Keratinocyte (primary cell): ENCODE results near the gene COL1A2. TPM values are rescaled to one million over a fixed set of nuclear protein-coding genes. Genes with fewer than 3 reads are reported as not detected.

Experiments
- DNase-seq: peaks from one replicate; pipeline ENCODE4 v3.0.0-alpha.2; 2011; ENCODE audit warnings: low read depth, missing footprints, low spot score
- FAIRE-seq: peaks from 2 replicates; lab custom pipeline; 2011; peaks lifted over from hg19 to GRCh38; lab: Jason Lieb, UNC
- H2AFZ ChIP-seq: 2 replicates; pipeline ENCODE4 v1.6.0; 2012; ENCODE audit warnings: low read length, control low read depth, inconsistent platforms; ENCODE audit not compliant: control insufficient read depth
- H3K27ac ChIP-seq: 2 replicates; pipeline ENCODE4 v1.5.1; 2011; ENCODE audit warnings: low read length; ENCODE audit not compliant: control insufficient read depth, insufficient read depth
- H3K27me3 ChIP-seq: 3 replicates; pipeline ENCODE4 v1.6.0; 2011; ENCODE audit warnings: low read length; ENCODE audit not compliant: control insufficient read depth, insufficient read depth; ENCODE audit errors: extremely low read depth
- H3K36me3 ChIP-seq, 2 experiments: 2 replicates in 1 of 2; 3 replicates in 1 of 2; pipeline ENCODE4 v1.5.1; 2011; ENCODE audit warnings: low read length in 2 of 2, mild to moderate bottlenecking in 1 of 2; ENCODE audit not compliant: control insufficient read depth in 2 of 2, insufficient read depth in 2 of 2; ENCODE audit errors: extremely low read depth in 1 of 2
- H3K4me1 ChIP-seq: 3 replicates; pipeline ENCODE4 v1.5.1; 2011; ENCODE audit warnings: low read length; ENCODE audit not compliant: control insufficient read depth, insufficient read depth; ENCODE audit errors: extremely low read depth
- H3K4me2 ChIP-seq: 3 replicates; pipeline ENCODE4 v1.6.0; 2011; ENCODE audit warnings: low read depth, low read length; ENCODE audit not compliant: control insufficient read depth, insufficient read depth; ENCODE audit errors: extremely low read depth
- H3K4me3 ChIP-seq, 3 experiments: fragments of 200-600 bp in 1 of 3; sonication (generic) in 1 of 3; 2 replicates in 2 of 3; 3 replicates in 1 of 3; pipeline ENCODE4 v1.5.1; 2011 to 2016; ENCODE audit warnings: low read length in 3 of 3, mild to moderate bottlenecking in 3 of 3, control low read depth in 2 of 3, inconsistent platforms in 1 of 3, low read depth in 1 of 3, mixed read lengths in 1 of 3, mixed run types in 1 of 3, moderate library complexity in 1 of 3; ENCODE audit not compliant: control insufficient read depth in 2 of 3, insufficient read depth in 2 of 3; ENCODE audit errors: extremely low read depth in 1 of 3
- H3K79me2 ChIP-seq: 2 replicates; pipeline ENCODE4 v1.6.0; 2012; ENCODE audit warnings: low read length; ENCODE audit not compliant: control insufficient read depth, insufficient read depth
- H3K9ac ChIP-seq: 3 replicates; pipeline ENCODE4 v1.6.0; 2011; ENCODE audit warnings: low read length; ENCODE audit not compliant: control insufficient read depth, insufficient read depth; ENCODE audit errors: extremely low read depth
- H3K9me1 ChIP-seq: 3 replicates; pipeline ENCODE4 v1.6.0; 2011; ENCODE audit warnings: low read length; ENCODE audit not compliant: control insufficient read depth, insufficient read depth; ENCODE audit errors: extremely low read depth
- H3K9me3 ChIP-seq: 2 replicates; pipeline ENCODE4 v1.5.1; 2012; ENCODE audit warnings: low read depth, low read length; ENCODE audit not compliant: control insufficient read depth
- H4K20me1 ChIP-seq: 3 replicates; pipeline ENCODE4 v1.6.0; 2011; ENCODE audit warnings: low read length; ENCODE audit not compliant: control insufficient read depth, insufficient read depth; ENCODE audit errors: extremely low read depth
- CTCF ChIP-seq, 3 experiments: IDR thresholded peaks in 1 of 3; conservative IDR thresholded peaks in 1 of 3; optimal IDR thresholded peaks in 1 of 3; 2 replicates in 2 of 3; 3 replicates in 1 of 3; pipeline versions ENCODE3 to v1.5.1; 2011; ENCODE audit warnings: low read length in 3 of 3, mild to moderate bottlenecking in 3 of 3, moderate library complexity in 2 of 3, control low read depth in 1 of 3, inconsistent platforms in 1 of 3; ENCODE audit not compliant: insufficient read depth in 2 of 3; ENCODE audit errors: extremely low read depth in 1 of 3
- EZH2 ChIP-seq: IDR thresholded peaks from one replicate; pipeline ENCODE4 v1.6.1; 2012; ENCODE audit warnings: inconsistent platforms, mild to moderate bottlenecking, low read length, moderate library complexity
- dilution Hi-C: fragments of 300-500 bp; cut with MboI; formaldehyde crosslinking; loops from one replicate; pipeline ENCODE4 v1.7.0; 2020; ENCODE audit warnings: low sequenced_read_pairs; ENCODE audit not compliant: extremely low pct_ligation_motif_present
- polyA plus RNA-seq, 5 experiments: library from polyadenylated mRNA; depleted of rRNA in 3 of 5; stranded (reverse) in 3 of 5; stranded (forward) in 1 of 5; unstranded in 1 of 5; fragments of >200 nt; gene quantifications; 1 replicate in 1 of 5; 2 replicates in 3 of 5; 3 replicates in 1 of 5; pipeline versions ENCODE4 v1.2.1 to v1.2.3, GENCODE V29; 2011 to 2012; ENCODE audit warnings: missing spikeins in 2 of 5, low read depth in 1 of 5, low replicate concordance in 1 of 5

The COL1A2 gene
- polyA plus RNA-seq, 1 donor (not counting 4 experiments of a cell fraction or from before 2014, with no cell fraction given): 0.13 TPM

DNA sequence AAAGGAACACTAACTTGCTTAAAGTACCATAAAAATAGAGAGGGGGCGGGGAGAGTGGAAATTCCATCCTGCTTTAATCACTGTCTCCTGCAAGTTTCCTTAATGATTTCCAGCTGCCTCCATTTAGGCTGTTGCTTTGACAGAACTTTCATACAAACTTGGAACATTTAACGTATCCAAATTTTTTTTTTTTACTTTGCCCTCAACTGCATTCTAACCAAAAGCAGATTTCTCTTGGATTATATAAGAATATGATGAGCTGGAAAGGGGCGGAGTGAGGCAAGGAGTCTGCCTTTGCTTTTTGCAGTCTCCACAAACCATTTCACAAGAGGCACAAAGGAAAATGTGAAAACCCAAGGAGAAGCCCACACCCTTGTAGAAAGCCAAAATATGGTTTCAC is 46.6 kb upstream of the COL1A2 start:
- Histone ChIP-seq H3K36me3 (no peaks in the 10 kb centered on the region), H3K9ac (no peak overlapping the region), H3K9me3 (no peaks in the 10 kb centered on the region), H3K4me3 (no peak overlapping the region), H3K27me3 (no peaks in the 10 kb centered on the region), H3K27ac (no peak overlapping the region), H3K4me1 (peaks cover 7% of the 10 kb centered on the region), H2AFZ (peak overlapping the region; percentile 51), H3K4me2 (no peak overlapping the region), H3K79me2 (no peaks in the 10 kb centered on the region), H3K9me1 (no peaks in the 10 kb centered on the region), H4K20me1 (no peaks in the 10 kb centered on the region)
- dilution Hi-C loops: no loop called here
- FAIRE-seq: no peak
- TF ChIP-seq CTCF (optimal IDR thresholded peaks at IDR 0.05 in 1 of 3, IDR thresholded peaks at IDR 0.05 in 1 of 3, conservative IDR thresholded peaks at IDR 0.05 in 1 of 3; ENCODE audit: extremely low read depth in 1 of 3, insufficient read depth in 2 of 3, low read length in 3 of 3) (no peak), EZH2 (no peak)
- no peak for DNase-seq

DNA sequence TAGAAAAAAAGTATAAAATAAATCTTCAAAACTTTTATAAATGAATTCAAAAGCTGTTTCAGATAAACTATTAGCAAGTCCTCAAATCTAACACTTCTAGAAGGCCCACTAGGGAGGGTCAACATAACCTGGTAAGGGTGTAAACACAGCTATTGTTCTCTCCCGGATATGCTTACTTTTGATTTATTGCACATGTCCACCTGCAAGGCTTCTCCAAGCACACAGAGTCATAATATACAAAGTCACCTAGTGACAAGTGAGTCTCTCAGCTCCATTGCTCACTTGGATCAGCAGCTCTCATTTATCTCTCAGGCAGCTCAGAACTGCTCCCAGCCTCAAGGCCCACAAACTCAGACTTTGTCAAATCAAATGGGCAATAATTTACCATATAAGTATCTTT is 44.0 kb upstream of the COL1A2 start:
- no peak overlapping the region for H3K27ac ChIP-seq
- no peak overlapping the region for H3K9ac ChIP-seq
- no peak overlapping the region for H2AFZ ChIP-seq
- H3K4me3 ChIP-seq: no peak overlapping the region
- H4K20me1 ChIP-seq: no peaks in the 10 kb centered on the region
- dilution Hi-C loops: no loop called here
- TF ChIP-seq EZH2 (no peak), CTCF (optimal IDR thresholded peaks at IDR 0.05 in 1 of 3, IDR thresholded peaks at IDR 0.05 in 1 of 3, conservative IDR thresholded peaks at IDR 0.05 in 1 of 3; ENCODE audit: extremely low read depth in 1 of 3, insufficient read depth in 2 of 3, low read length in 3 of 3) (no peak)
- no peaks in the 10 kb centered on the region for H3K9me3 ChIP-seq
- no peak for DNase-seq
- H3K4me2 ChIP-seq: no peak overlapping the region
- no peaks in the 10 kb centered on the region for H3K9me1 ChIP-seq
- no peak for FAIRE-seq
- no peaks in the 10 kb centered on the region for H3K4me1 ChIP-seq
- no peaks in the 10 kb centered on the region for H3K27me3 ChIP-seq
- no peaks in the 10 kb centered on the region for H3K79me2 ChIP-seq
- H3K36me3 ChIP-seq: no peaks in the 10 kb centered on the region
